ENCODE data around the gene DNPH1. TPM values are rescaled to one million over a fixed set of nuclear protein-coding genes. Genes with fewer than 3 reads are reported as not detected.

DNPH1 gene
- polyA plus RNA-seq, 2 of the 4 experiments (the other 2 are of a cell fraction), result 63.2 to 82.0 TPM

- no peak for FAIRE-seq
- WGBS (ENCODE audit: missing lambda C conversion rate), result 81% methylated on average over 17 of the region's 30 CpGs
- ChIA-PET CTCF (interaction anchor here (1.4 to 3.1 kb wide), 4 partner anchors 30 to 248 kb away, joined by 3 to 18 read pairs (median 5); partner anchors contain the start of gene DNPH1), POLR2A (no interaction called here)
- no peak for ATAC-seq
- Histone ChIP-seq H3K9me3 (no peaks in the 10 kb centered on the region), H3K4me2 (no peak overlapping the region), H3K4me1 (no peaks in the 10 kb centered on the region), H3K4me3 (no peak overlapping the region), H3K27ac (no peak overlapping the region)
- TF ChIP-seq CEBPB (IDR thresholded peaks at IDR 0.05) (no peak), USF2 (IDR thresholded peaks at IDR 0.05) (no peak), ELK1 (IDR thresholded peaks at IDR 0.05; ENCODE audit: low read depth, low read length) (no peak), TP53 (CRISPR knock-in tag; IDR thresholded peaks at IDR 0.05) (no peak)
- no peak for DNase-seq (ENCODE audit: low read depth in 1 of 2, low spot score in 1 of 2)
Observed at GRCh38 chr6:43258807-43259686, 29.8 kb upstream of the DNPH1 start.

- no peak for ATAC-seq
- no peak for FAIRE-seq
- WGBS (ENCODE audit: missing lambda C conversion rate), result 23% methylated on average over 4 of the region's 4 CpGs
- no peak for DNase-seq (ENCODE audit: low read depth in 1 of 2, low spot score in 1 of 2)
- POLR2A ChIA-PET, result no interaction called here
- Histone ChIP-seq H3K4me1 (no peaks in the 10 kb centered on the region), H3K27ac (no peak overlapping the region), H3K4me3 (no peak overlapping the region), H3K9me3 (no peaks in the 10 kb centered on the region), H3K4me2 (no peak overlapping the region)
- TF ChIP-seq ELK1 (IDR thresholded peaks at IDR 0.05; ENCODE audit: low read depth, low read length), result no peak
- TF ChIP-seq MAFK (IDR thresholded peaks at IDR 0.05; ENCODE audit: partially characterized antibody), result peak; percentile 86
- CTCF ChIA-PET, result interaction anchor here (0.7 to 1.4 kb wide), 2 partner anchors 25 to 29 kb away, joined by 3 read pairs; partner anchors contain the start of gene DNPH1
Observed at GRCh38 chr6:43258180-43258579, 28.9 kb upstream of the DNPH1 start.

GRCh38 chr6:43257367-43258145, 28.3 kb upstream of the DNPH1 start:
- TF ChIP-seq RARB (CRISPR knock-in tag; IDR thresholded peaks at IDR 0.05) (no peak), PHF8 (IDR thresholded peaks at IDR 0.05; ENCODE audit: borderline replicate concordance, low read depth) (no peak)

GRCh38 chr6:43256670-43257366, 27.5 kb upstream of the DNPH1 start:
- 74% methylated on average over 6 of the region's 9 CpGs for WGBS (ENCODE audit: missing lambda C conversion rate)
- no peak overlapping the region for H3K4me2 ChIP-seq
- DNase-seq (ENCODE audit: low read depth in 1 of 2, low spot score in 1 of 2) (no peak), ATAC-seq (no peak), FAIRE-seq (no peak)
- no peaks in the 10 kb centered on the region for H3K9me3 ChIP-seq
- ChIA-PET POLR2A (no interaction called here), CTCF (interaction anchor here (0.6 to 1.6 kb wide), 3 partner anchors 8 to 503 kb away, joined by 3 to 6 read pairs (median 4); no protein-coding TSS in a partner anchor)
- no peaks in the 10 kb centered on the region for H3K4me1 ChIP-seq
- TF ChIP-seq NPAS2 (CRISPR knock-in tag; IDR thresholded peaks at IDR 0.05; ENCODE audit: borderline replicate concordance), result no peak
- TF ChIP-seq CBX8 (IDR thresholded peaks at IDR 0.05), result no peak
- no peak for TF ChIP-seq ZSCAN20 (CRISPR knock-in tag; IDR thresholded peaks at IDR 0.05)
- no peak for TF ChIP-seq EHMT2 (IDR thresholded peaks at IDR 0.05; ENCODE audit: low read depth)
- no peak for TF ChIP-seq RCOR1 (IDR thresholded peaks at IDR 0.05; ENCODE audit: low read depth, low read length)
- TF ChIP-seq MAZ (IDR thresholded peaks at IDR 0.05; ENCODE audit: borderline replicate concordance, low read depth, low read length), result no peak
- no peak for TF ChIP-seq HOXA7 (CRISPR knock-in tag; IDR thresholded peaks at IDR 0.05)
- no peak for TF ChIP-seq CBX2 (IDR thresholded peaks at IDR 0.05; ENCODE audit: borderline replicate concordance, low read depth)
- no peak for TF ChIP-seq EP300 (IDR thresholded peaks at IDR 0.05)
- no peak for TF ChIP-seq EHF (CRISPR knock-in tag; IDR thresholded peaks at IDR 0.05)
- no peak for TF ChIP-seq RFX5 (IDR thresholded peaks at IDR 0.05)
- no peak for TF ChIP-seq PHF8 (IDR thresholded peaks at IDR 0.05; ENCODE audit: borderline replicate concordance, low read depth)
- no peak for TF ChIP-seq KDM5A (IDR thresholded peaks at IDR 0.05)
- no peak for TF ChIP-seq CHD4 (IDR thresholded peaks at IDR 0.05; ENCODE audit: borderline replicate concordance)
- no peak for TF ChIP-seq ZFP36 (IDR thresholded peaks at IDR 0.05; ENCODE audit: borderline replicate concordance, partially characterized antibody)
- H3K27ac ChIP-seq, result no peak overlapping the region
- no peak overlapping the region for H3K4me3 ChIP-seq

More at GRCh38 chr6:43257367-43258145, 28.3 kb upstream of the DNPH1 start:
- CTCF ChIA-PET, result interaction anchor here (0.7 to 1.4 kb wide), 2 partner anchors 25 to 29 kb away, joined by 3 read pairs; partner anchors contain the start of gene DNPH1
- Histone ChIP-seq H3K9me3 (no peaks in the 10 kb centered on the region), H3K4me3 (no peak overlapping the region), H3K27ac (no peak overlapping the region), H3K4me2 (no peak overlapping the region), H3K4me1 (no peaks in the 10 kb centered on the region)
- FAIRE-seq, result no peak
- no peak for DNase-seq (ENCODE audit: low read depth in 1 of 2, low spot score in 1 of 2)
- no peak for ATAC-seq
- POLR2A ChIA-PET, result no interaction called here
- WGBS (ENCODE audit: missing lambda C conversion rate), result 73% methylated on average over 11 of the region's 12 CpGs
